ENCODE data around the gene ARHGEF2. TPM values are rescaled to one million over a fixed set of nuclear protein-coding genes. Genes with fewer than 3 reads are reported as not detected.

The ARHGEF2 gene
- total and polyA plus RNA-seq, 2 donors (not counting 1 experiment from before 2014, with no cell fraction given): 241 to 245 TPM

DNA sequence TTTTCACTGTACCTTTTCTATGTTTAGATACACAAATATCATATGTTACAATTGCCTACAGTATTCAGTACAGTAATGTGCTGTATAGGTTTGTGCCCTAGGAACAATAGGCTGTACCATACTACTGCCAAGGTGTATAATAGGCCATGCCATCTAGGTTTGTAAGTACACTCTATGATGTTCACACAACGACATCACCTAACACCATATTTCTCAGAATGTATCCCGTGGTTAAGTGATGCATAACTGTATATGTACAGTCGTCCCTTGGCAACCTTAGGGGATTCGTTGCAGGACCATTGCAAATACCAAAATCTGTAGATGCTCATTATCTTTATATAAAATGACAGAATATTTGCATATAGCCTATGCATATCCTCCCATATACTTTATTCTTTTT is 48.2 kb upstream of the ARHGEF2 start:
- Mint-ChIP-seq H3K27ac (no peak overlapping the region), H3K9me3 (ENCODE audit: insufficient read depth) (no peaks in the 10 kb centered on the region), H3K4me1 (peaks cover 2% of the 10 kb centered on the region), H3K4me3 (no peak overlapping the region), H3K27me3 (peaks cover 6% of the 10 kb centered on the region)
- H3K9ac ChIP-seq (ENCODE audit: low read length): no peak overlapping the region
- WGBS (ENCODE audit: insufficient coverage): no CpG with 5 or more reads among the region's 4 CpGs
- intact Hi-C loops (cut with micrococcal nuclease): no loop called here
- no peak overlapping the region for H3K27ac ChIP-seq (ENCODE audit: low read length in 2 of 2)
- DNase-seq (no peak), ATAC-seq (ENCODE audit: low read depth) (no peak)
- CTCF ChIA-PET: no interaction called here
- no peak overlapping the region for H3K4me3 ChIP-seq (ENCODE audit: control extremely low read depth in 1 of 5, extremely low read depth in 1 of 5, insufficient read depth in 1 of 5, low read depth in 2 of 5, low read length in 4 of 5)
- H2AFZ ChIP-seq (ENCODE audit: insufficient read depth, low read depth, low read length, poor library complexity, severe bottlenecking): no peak overlapping the region
- H3K4me2 ChIP-seq (replicated peaks; ENCODE audit: low read depth, low read length, poor library complexity, severe bottlenecking): no peak overlapping the region
- peaks cover 6% of the 10 kb centered on the region for H3K79me2 ChIP-seq (ENCODE audit: control insufficient read depth, insufficient read depth, low read length)
- no peaks in the 10 kb centered on the region for H4K20me1 ChIP-seq (ENCODE audit: control insufficient read depth, insufficient read depth, low read length, poor library complexity, severe bottlenecking)
- no peak for TF ChIP-seq EZH2 (IDR thresholded peaks at IDR 0.05; ENCODE audit: borderline replicate concordance, insufficient read depth, low read depth, low read length, poor library complexity, severe bottlenecking)
- TF ChIP-seq, protein P1, sequence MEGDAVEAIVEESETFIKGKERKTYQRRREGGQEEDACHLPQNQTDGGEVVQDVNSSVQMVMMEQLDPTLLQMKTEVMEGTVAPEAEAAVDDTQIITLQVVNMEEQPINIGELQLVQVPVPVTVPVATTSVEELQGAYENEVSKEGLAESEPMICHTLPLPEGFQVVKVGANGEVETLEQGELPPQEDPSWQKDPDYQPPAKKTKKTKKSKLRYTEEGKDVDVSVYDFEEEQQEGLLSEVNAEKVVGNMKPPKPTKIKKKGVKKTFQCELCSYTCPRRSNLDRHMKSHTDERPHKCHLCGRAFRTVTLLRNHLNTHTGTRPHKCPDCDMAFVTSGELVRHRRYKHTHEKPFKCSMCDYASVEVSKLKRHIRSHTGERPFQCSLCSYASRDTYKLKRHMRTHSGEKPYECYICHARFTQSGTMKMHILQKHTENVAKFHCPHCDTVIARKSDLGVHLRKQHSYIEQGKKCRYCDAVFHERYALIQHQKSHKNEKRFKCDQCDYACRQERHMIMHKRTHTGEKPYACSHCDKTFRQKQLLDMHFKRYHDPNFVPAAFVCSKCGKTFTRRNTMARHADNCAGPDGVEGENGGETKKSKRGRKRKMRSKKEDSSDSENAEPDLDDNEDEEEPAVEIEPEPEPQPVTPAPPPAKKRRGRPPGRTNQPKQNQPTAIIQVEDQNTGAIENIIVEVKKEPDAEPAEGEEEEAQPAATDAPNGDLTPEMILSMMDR (IDR thresholded peaks at IDR 0.05): no peak
- no peaks in the 10 kb centered on the region for H3K9me3 ChIP-seq (ENCODE audit: control extremely low read depth in 1 of 3, control insufficient read depth in 2 of 3, insufficient read depth in 1 of 3, low read length in 2 of 3)
- peaks cover 0 to 6% (median 0%) of the 10 kb centered on the region in 4 experiments for H3K27me3 ChIP-seq (replicated peaks in 1 of 4; ENCODE audit: control extremely low read depth in 1 of 4, control insufficient read depth in 3 of 4, insufficient read depth in 4 of 4, low read length in 3 of 4)
- H3K36me3 ChIP-seq (replicated peaks in 1 of 2; ENCODE audit: control extremely low read depth in 1 of 2, control insufficient read depth in 1 of 2, extremely low read depth in 1 of 2, insufficient read depth in 2 of 2, low read length in 1 of 2): no peaks in the 10 kb centered on the region
- POLR2A ChIA-PET: no interaction called here
- no peaks in the 10 kb centered on the region for H3K4me1 ChIP-seq (ENCODE audit: control insufficient read depth in 2 of 2, insufficient read depth in 2 of 2, low read length in 2 of 2)

DNA sequence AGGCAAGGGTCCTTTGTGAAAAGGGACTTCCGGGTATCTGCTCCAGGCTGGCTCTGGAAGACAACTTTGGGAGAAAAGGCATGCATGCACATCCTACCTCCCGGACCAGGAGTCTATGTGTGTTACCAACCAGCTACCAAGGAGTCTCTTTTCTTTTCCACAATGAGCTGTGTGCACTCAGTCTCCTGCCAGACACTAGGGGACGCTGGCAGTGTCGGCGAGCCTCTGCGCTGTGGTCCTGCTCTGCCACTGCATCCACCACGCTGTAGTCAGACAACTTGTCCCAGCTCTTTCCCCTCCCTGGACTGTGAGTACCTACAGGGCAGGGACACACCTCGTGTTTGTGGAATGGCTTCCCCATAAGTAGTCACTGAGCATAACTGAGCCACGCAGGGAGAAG is 47.5 kb upstream of the ARHGEF2 start:
- Histone ChIP-seq H3K27me3 (replicated peaks in 1 of 4; ENCODE audit: control extremely low read depth in 1 of 4, control insufficient read depth in 3 of 4, insufficient read depth in 4 of 4, low read length in 3 of 4) (peaks cover 0 to 6% (median 0%) of the 10 kb centered on the region in 4 experiments), H3K79me2 (ENCODE audit: control insufficient read depth, insufficient read depth, low read length) (peaks cover 9% of the 10 kb centered on the region), H3K36me3 (replicated peaks in 1 of 2; ENCODE audit: control extremely low read depth in 1 of 2, control insufficient read depth in 1 of 2, extremely low read depth in 1 of 2, insufficient read depth in 2 of 2, low read length in 1 of 2) (no peaks in the 10 kb centered on the region), H3K4me2 (replicated peaks; ENCODE audit: low read depth, low read length, poor library complexity, severe bottlenecking) (no peak overlapping the region), H3K4me1 (ENCODE audit: control insufficient read depth in 2 of 2, insufficient read depth in 2 of 2, low read length in 2 of 2) (peaks cover 3 to 4% of the 10 kb centered on the region in 2 donors), H4K20me1 (ENCODE audit: control insufficient read depth, insufficient read depth, low read length, poor library complexity, severe bottlenecking) (no peaks in the 10 kb centered on the region), H3K9ac (ENCODE audit: low read length) (no peak overlapping the region), H3K27ac (ENCODE audit: low read length in 2 of 2) (no peak overlapping the region), H2AFZ (ENCODE audit: insufficient read depth, low read depth, low read length, poor library complexity, severe bottlenecking) (peak overlapping the region; percentile 44), H3K9me3 (ENCODE audit: control extremely low read depth in 1 of 3, control insufficient read depth in 2 of 3, insufficient read depth in 1 of 3, low read length in 2 of 3) (no peaks in the 10 kb centered on the region), H3K4me3 (ENCODE audit: control extremely low read depth in 1 of 5, extremely low read depth in 1 of 5, insufficient read depth in 1 of 5, low read depth in 2 of 5, low read length in 4 of 5) (no peak overlapping the region)
- intact Hi-C loops (cut with micrococcal nuclease): no loop called here
- TF ChIP-seq, protein P1 (IDR thresholded peaks at IDR 0.05): peak; percentile 45
- TF ChIP-seq EZH2 (IDR thresholded peaks at IDR 0.05; ENCODE audit: borderline replicate concordance, insufficient read depth, low read depth, low read length, poor library complexity, severe bottlenecking): no peak
- Mint-ChIP-seq H3K4me1 (peaks cover 5% of the 10 kb centered on the region), H3K27ac (no peak overlapping the region), H3K4me3 (no peak overlapping the region), H3K27me3 (peaks cover 6% of the 10 kb centered on the region), H3K9me3 (ENCODE audit: insufficient read depth) (no peaks in the 10 kb centered on the region)
- WGBS (ENCODE audit: insufficient coverage): 17% methylated on average over 9 of the region's 9 CpGs
- ATAC-seq (ENCODE audit: low read depth) (peak; percentile 43), DNase-seq (peak; percentile 43)
- POLR2A ChIA-PET: interaction anchor here (0.7 kb wide), 1 partner anchor 187 kb away, joined by 4 read pairs; the partner anchor contains the start of gene PMF1
- CTCF ChIA-PET: interaction anchor here (0.6 to 0.7 kb wide), 3 partner anchors 18 to 42 kb away, joined by 4 to 5 read pairs (median 4); no protein-coding TSS in a partner anchor
